HepG2 (cell line): Measurements from ENCODE around the gene PCNA. TPM values are rescaled to one million over a fixed set of nuclear protein-coding genes. Genes with fewer than 3 reads are reported as not detected.

Experiments
- ADNP ChIP-seq: sonication (generic); formaldehyde crosslinking; IDR thresholded peaks from 2 replicates; pipeline ENCODE4 v1.4.0; 2020; ENCODE audit warnings: missing genetic modification reagents
- ARHGAP35 ChIP-seq: sonication (generic); formaldehyde crosslinking; IDR thresholded peaks from 2 replicates; pipeline ENCODE4 v1.9.0; 2022; ENCODE audit warnings: mild to moderate bottlenecking, inconsistent platforms, moderate library complexity, missing genetic modification reagents, borderline replicate concordance
- ARID4A ChIP-seq: sonication (generic); formaldehyde crosslinking; IDR thresholded peaks from 2 replicates; pipeline ENCODE4 v1.5.0; 2020; ENCODE audit warnings: mild to moderate bottlenecking, missing genetic modification reagents, borderline replicate concordance
- ARNTL ChIP-seq: sonication (generic); formaldehyde crosslinking; IDR thresholded peaks from 2 replicates; pipeline ENCODE4 v1.4.0; 2020; ENCODE audit warnings: mild to moderate bottlenecking, missing genetic modification reagents
- FOXA1 ChIP-seq, 2 experiments: fragments of 450-650 bp in 1 of 2; sonication (generic) in 1 of 2; formaldehyde crosslinking in 1 of 2; IDR thresholded peaks; 2 replicates each; pipeline versions ENCODE4 v1.4.0 to v1.6.1; 2016 to 2020; ENCODE audit warnings: missing genetic modification reagents in 1 of 2
- HDAC1 ChIP-seq: sonication (generic); formaldehyde crosslinking; IDR thresholded peaks from 2 replicates; pipeline ENCODE4 v1.5.1; 2020; ENCODE audit warnings: mild to moderate bottlenecking, missing genetic modification reagents
- MEF2D ChIP-seq: sonication (generic); formaldehyde crosslinking; IDR thresholded peaks from 2 replicates; pipeline ENCODE4 v1.5.1; 2020; ENCODE audit warnings: mild to moderate bottlenecking, missing genetic modification reagents
- POGZ ChIP-seq: sonication (generic); formaldehyde crosslinking; IDR thresholded peaks from 2 replicates; pipeline ENCODE4 v1.4.0; 2020; ENCODE audit warnings: mild to moderate bottlenecking, missing genetic modification reagents
- SNRNP70 ChIP-seq: fragments of 200-400 bp; formaldehyde crosslinking; IDR thresholded peaks from 2 replicates; pipeline ENCODE4 v1.6.1; 2017; ENCODE audit warnings: mild to moderate bottlenecking, low read depth, low read length, moderate library complexity
- THAP8 ChIP-seq: sonication (generic); formaldehyde crosslinking; IDR thresholded peaks from 2 replicates; pipeline ENCODE4 v1.5.1; 2020; ENCODE audit warnings: missing genetic modification reagents, mild to moderate bottlenecking, borderline replicate concordance
- ZNF329 ChIP-seq: sonication (generic); formaldehyde crosslinking; IDR thresholded peaks from 2 replicates; pipeline ENCODE4 v1.9.0; 2021; ENCODE audit warnings: low read depth, mild to moderate bottlenecking, missing genetic modification reagents
- ZNF333 ChIP-seq: sonication (generic); formaldehyde crosslinking; IDR thresholded peaks from 2 replicates; pipeline ENCODE4 v1.4.0; 2020; ENCODE audit warnings: mild to moderate bottlenecking, missing genetic modification reagents, borderline replicate concordance
- ZNF510 ChIP-seq: sonication (generic); formaldehyde crosslinking; IDR thresholded peaks from 2 replicates; pipeline ENCODE4 v1.4.0; 2020; ENCODE audit warnings: low read depth, mild to moderate bottlenecking, missing genetic modification reagents
- ZNF543 ChIP-seq: sonication (generic); formaldehyde crosslinking; IDR thresholded peaks from 2 replicates; pipeline ENCODE4 v1.4.0; 2020; ENCODE audit warnings: mild to moderate bottlenecking, missing genetic modification reagents
- ZNF567 ChIP-seq: sonication (generic); formaldehyde crosslinking; IDR thresholded peaks from 2 replicates; pipeline ENCODE4 v1.8.1; 2023; ENCODE audit warnings: mild to moderate bottlenecking, missing genetic modification reagents, borderline replicate concordance
- ZNF646 ChIP-seq: sonication (generic); formaldehyde crosslinking; IDR thresholded peaks from 2 replicates; pipeline ENCODE4 v1.9.0; 2021; ENCODE audit warnings: mild to moderate bottlenecking, missing genetic modification reagents
- ZNF784 ChIP-seq: sonication (generic); formaldehyde crosslinking; IDR thresholded peaks from 2 replicates; pipeline ENCODE4 v1.5.1; 2020; ENCODE audit warnings: missing genetic modification reagents, mild to moderate bottlenecking, borderline replicate concordance
- ZNF790 ChIP-seq: sonication (generic); formaldehyde crosslinking; IDR thresholded peaks from 2 replicates; pipeline ENCODE4 v1.8.0; 2022; ENCODE audit warnings: missing genetic modification reagents, mild to moderate bottlenecking, borderline replicate concordance
- polyA plus RNA-seq, 8 experiments: library from polyadenylated mRNA; depleted of rRNA in 3 of 8; stranded (reverse) in 7 of 8; unstranded in 1 of 8; fragments of >200 nt; fragmentation: Illumina TruSeq in 4 of 8; extraction: Trizol in 4 of 8; gene quantifications; 2 replicates each; pipeline versions ENCODE4 v1.2.1 to v1.2.3, GENCODE V29; 2011 to 2016; ENCODE audit warnings: low read depth in 4 of 8, missing spikeins in 1 of 8, mixed read lengths in 1 of 8; ENCODE audit not compliant: insufficient read depth in 1 of 8
- total RNA-seq, 5 experiments: library from RNA; depleted of rRNA; stranded (reverse); fragments of >200 nt; fragmentation: Illumina TruSeq; extraction: Trizol; gene quantifications; 2 replicates each; pipeline ENCODE4 v1.2.3, GENCODE V29; 2016; ENCODE audit warnings: low read depth in 1 of 5

PCNA gene
- total and polyA plus RNA-seq, 2 of the 13 experiments (the other 11 are each of a cell fraction or from before 2014, with no cell fraction given), result 229 to 655 TPM

- no peak for TF ChIP-seq ZNF646 (CRISPR knock-in tag)
- TF ChIP-seq THAP8 (CRISPR knock-in tag), result no peak
- TF ChIP-seq SNRNP70, result no peak
- no peak for TF ChIP-seq ZNF790 (CRISPR knock-in tag)
- TF ChIP-seq ARHGAP35 (CRISPR knock-in tag), result no peak
- TF ChIP-seq MEF2D (CRISPR knock-in tag), result peak; percentile 68; the same call in 1 of the 2 replicates
- no peak for TF ChIP-seq ZNF784 (CRISPR knock-in tag)
- TF ChIP-seq ZNF329 (CRISPR knock-in tag), result no peak
- no peak for TF ChIP-seq ZNF543
- peak; percentile 17; the same call in 1 of the 2 replicates for TF ChIP-seq ARID4A (CRISPR knock-in tag)
- no peak for TF ChIP-seq ZNF333
- no peak for TF ChIP-seq ADNP (CRISPR knock-in tag)
- TF ChIP-seq HDAC1 (CRISPR knock-in tag), result 0 out of 2 replicates have a peak, but pooled peaks have one; percentile 31
- no peak for TF ChIP-seq ZNF567 (CRISPR knock-in tag)
- TF ChIP-seq POGZ (CRISPR knock-in tag), result peak; percentile 23; the same call in 1 of the 2 replicates
- no peak for TF ChIP-seq ARNTL (CRISPR knock-in tag)
- TF ChIP-seq FOXA1 (IDR thresholded peaks at IDR 0.05), result no peak
- TF ChIP-seq FOXA1 (CRISPR knock-in tag; IDR thresholded peaks at IDR 0.05), result no peak
- no peak for TF ChIP-seq ZNF510 (CRISPR knock-in tag)
These were observed 34.8 kb upstream of the PCNA start (continued) for GRCh38 chr20:5154543-5154925.
